Measurements from ENCODE around the gene FAM107B.

FAM107B gene

GRCh38 chr10:14487488-14487883 lies 287.2 kb downstream of the FAM107B start (continued):
- TF ChIP-seq, protein P1, sequence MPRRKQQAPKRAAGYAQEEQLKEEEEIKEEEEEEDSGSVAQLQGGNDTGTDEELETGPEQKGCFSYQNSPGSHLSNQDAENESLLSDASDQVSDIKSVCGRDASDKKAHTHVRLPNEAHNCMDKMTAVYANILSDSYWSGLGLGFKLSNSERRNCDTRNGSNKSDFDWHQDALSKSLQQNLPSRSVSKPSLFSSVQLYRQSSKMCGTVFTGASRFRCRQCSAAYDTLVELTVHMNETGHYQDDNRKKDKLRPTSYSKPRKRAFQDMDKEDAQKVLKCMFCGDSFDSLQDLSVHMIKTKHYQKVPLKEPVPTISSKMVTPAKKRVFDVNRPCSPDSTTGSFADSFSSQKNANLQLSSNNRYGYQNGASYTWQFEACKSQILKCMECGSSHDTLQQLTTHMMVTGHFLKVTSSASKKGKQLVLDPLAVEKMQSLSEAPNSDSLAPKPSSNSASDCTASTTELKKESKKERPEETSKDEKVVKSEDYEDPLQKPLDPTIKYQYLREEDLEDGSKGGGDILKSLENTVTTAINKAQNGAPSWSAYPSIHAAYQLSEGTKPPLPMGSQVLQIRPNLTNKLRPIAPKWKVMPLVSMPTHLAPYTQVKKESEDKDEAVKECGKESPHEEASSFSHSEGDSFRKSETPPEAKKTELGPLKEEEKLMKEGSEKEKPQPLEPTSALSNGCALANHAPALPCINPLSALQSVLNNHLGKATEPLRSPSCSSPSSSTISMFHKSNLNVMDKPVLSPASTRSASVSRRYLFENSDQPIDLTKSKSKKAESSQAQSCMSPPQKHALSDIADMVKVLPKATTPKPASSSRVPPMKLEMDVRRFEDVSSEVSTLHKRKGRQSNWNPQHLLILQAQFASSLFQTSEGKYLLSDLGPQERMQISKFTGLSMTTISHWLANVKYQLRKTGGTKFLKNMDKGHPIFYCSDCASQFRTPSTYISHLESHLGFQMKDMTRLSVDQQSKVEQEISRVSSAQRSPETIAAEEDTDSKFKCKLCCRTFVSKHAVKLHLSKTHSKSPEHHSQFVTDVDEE (CRISPR knock-in tag; IDR thresholded peaks at IDR 0.05), result no peak

GRCh38 chr10:14486777-14487487 lies 287.8 kb downstream of the FAM107B start:
- no peak for ATAC-seq
- TF ChIP-seq ISL1 (CRISPR knock-in tag; IDR thresholded peaks at IDR 0.05) (no peak), ZFP3 (CRISPR knock-in tag; IDR thresholded peaks at IDR 0.05) (no peak), OSR1 (CRISPR knock-in tag; IDR thresholded peaks at IDR 0.05) (no peak), CSDC2 (CRISPR knock-in tag; IDR thresholded peaks at IDR 0.05) (no peak), ESRRG (CRISPR knock-in tag; IDR thresholded peaks at IDR 0.05) (no peak), TCF4 (CRISPR knock-in tag; IDR thresholded peaks at IDR 0.05; ENCODE audit: borderline replicate concordance) (no peak), ARNTL (CRISPR knock-in tag; IDR thresholded peaks at IDR 0.05; ENCODE audit: borderline replicate concordance, low read depth) (no peak), POU6F1 (CRISPR knock-in tag; IDR thresholded peaks at IDR 0.05; ENCODE audit: borderline replicate concordance, low read depth) (no peak), TOX (CRISPR knock-in tag; IDR thresholded peaks at IDR 0.05; ENCODE audit: borderline replicate concordance) (no peak), RARB (CRISPR knock-in tag; IDR thresholded peaks at IDR 0.05) (no peak), ZNF70 (CRISPR knock-in tag; IDR thresholded peaks at IDR 0.05) (no peak), BACH2 (CRISPR knock-in tag; IDR thresholded peaks at IDR 0.05; ENCODE audit: borderline replicate concordance) (no peak), ZC3H10 (CRISPR knock-in tag; IDR thresholded peaks at IDR 0.05) (no peak), ZNF8 (CRISPR knock-in tag; IDR thresholded peaks at IDR 0.05) (no peak), CSRNP3 (CRISPR knock-in tag; IDR thresholded peaks at IDR 0.05) (no peak)
- TF ChIP-seq, protein P1 (CRISPR knock-in tag; IDR thresholded peaks at IDR 0.05), result no peak
- TF ChIP-seq, protein P2, sequence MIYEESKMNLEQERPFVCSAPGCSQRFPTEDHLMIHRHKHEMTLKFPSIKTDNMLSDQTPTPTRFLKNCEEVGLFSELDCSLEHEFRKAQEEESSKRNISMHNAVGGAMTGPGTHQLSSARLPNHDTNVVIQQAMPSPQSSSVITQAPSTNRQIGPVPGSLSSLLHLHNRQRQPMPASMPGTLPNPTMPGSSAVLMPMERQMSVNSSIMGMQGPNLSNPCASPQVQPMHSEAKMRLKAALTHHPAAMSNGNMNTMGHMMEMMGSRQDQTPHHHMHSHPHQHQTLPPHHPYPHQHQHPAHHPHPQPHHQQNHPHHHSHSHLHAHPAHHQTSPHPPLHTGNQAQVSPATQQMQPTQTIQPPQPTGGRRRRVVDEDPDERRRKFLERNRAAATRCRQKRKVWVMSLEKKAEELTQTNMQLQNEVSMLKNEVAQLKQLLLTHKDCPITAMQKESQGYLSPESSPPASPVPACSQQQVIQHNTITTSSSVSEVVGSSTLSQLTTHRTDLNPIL (CRISPR knock-in tag; IDR thresholded peaks at IDR 0.05; ENCODE audit: low read depth), result no peak

GRCh38 chr10:14485986-14486385 lies 288.7 kb downstream of the FAM107B start:
- ATAC-seq, result no peak
- TF ChIP-seq BACH2 (CRISPR knock-in tag; IDR thresholded peaks at IDR 0.05; ENCODE audit: borderline replicate concordance) (no peak), CSDC2 (CRISPR knock-in tag; IDR thresholded peaks at IDR 0.05) (no peak), PPARA (CRISPR knock-in tag; IDR thresholded peaks at IDR 0.05; ENCODE audit: borderline replicate concordance) (no peak), ZFP3 (CRISPR knock-in tag; IDR thresholded peaks at IDR 0.05) (no peak), CSRNP3 (CRISPR knock-in tag; IDR thresholded peaks at IDR 0.05) (no peak), ESRRG (CRISPR knock-in tag; IDR thresholded peaks at IDR 0.05) (no peak), GLIS3 (CRISPR knock-in tag; IDR thresholded peaks at IDR 0.05) (no peak), OSR1 (CRISPR knock-in tag; IDR thresholded peaks at IDR 0.05) (no peak), TOX (CRISPR knock-in tag; IDR thresholded peaks at IDR 0.05; ENCODE audit: borderline replicate concordance) (no peak), ZNF8 (CRISPR knock-in tag; IDR thresholded peaks at IDR 0.05) (no peak), SNAI2 (CRISPR knock-in tag; IDR thresholded peaks at IDR 0.05) (no peak), TCF4 (CRISPR knock-in tag; IDR thresholded peaks at IDR 0.05; ENCODE audit: borderline replicate concordance) (no peak)
- TF ChIP-seq, protein P1 (CRISPR knock-in tag; IDR thresholded peaks at IDR 0.05), result no peak

Data from SK-N-SH treated with all-trans-retinoic acid at 6 μM for 48 hours (cell line).